ENCODE data around the gene ISOC2.

ISOC2 gene

DNA sequence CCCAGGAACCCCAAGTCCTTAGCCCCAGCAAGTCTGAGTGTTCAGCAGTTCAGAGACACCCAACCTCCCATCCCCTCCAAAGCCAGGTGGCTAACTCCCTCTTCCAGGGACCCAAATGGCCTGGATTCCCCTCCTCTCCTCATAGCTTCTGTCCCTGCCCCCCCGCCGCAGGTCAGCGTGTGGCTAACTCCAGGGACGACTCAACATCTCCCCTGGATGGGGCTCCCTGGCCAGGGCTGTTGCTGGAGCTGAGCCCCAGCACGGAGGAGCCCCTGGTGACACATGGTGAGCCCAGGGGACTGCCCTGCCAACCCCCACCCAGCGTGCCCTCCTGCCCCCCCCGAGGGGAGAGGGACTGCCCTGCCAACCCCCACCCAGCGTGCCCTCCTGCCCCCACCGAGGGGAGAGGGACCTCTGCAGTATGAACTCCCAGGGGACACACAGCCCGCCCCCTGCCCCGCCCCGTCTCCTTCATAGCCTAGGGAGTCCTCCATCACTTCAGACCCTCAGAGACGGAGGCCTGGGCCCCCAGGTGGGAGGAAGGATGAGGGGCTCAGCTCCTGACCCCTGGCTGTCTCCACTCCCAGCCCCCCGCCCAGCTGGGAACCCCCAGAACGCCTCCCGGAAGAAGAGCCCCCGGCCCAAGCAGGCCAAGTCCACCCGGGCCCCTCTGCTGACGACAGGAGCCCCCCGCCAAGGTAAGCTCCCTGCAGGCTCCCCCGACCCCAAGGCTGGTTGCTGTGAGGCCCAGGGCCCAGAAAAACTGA is 28.5 kb upstream of the ISOC2 start:
- Histone ChIP-seq H3K27me3 (ENCODE audit: control insufficient read depth, insufficient read depth, low read length) (no peaks in the 10 kb centered on the region), H3K9me3 (ENCODE audit: control insufficient read depth, insufficient read depth, low read length) (no peaks in the 10 kb centered on the region), H3K4me1 (ENCODE audit: control insufficient read depth, insufficient read depth, low read length) (peaks cover 13% of the 10 kb centered on the region), H3K4me3 (ENCODE audit: low read length) (no peak overlapping the region), H3K36me3 (ENCODE audit: control insufficient read depth, insufficient read depth, low read length) (no peaks in the 10 kb centered on the region; the same call in 1 of the 2 replicates), H3K27ac (ENCODE audit: low read length) (no peak overlapping the region)
- DNase-seq (ENCODE audit: low read depth, low spot score), result no peak
- no CpG with 5 or more reads among the region's 21 CpGs for WGBS (ENCODE audit: insufficient coverage, insufficient read length)

GRCh38 chr19:55488986-55489710 is 27.7 kb upstream of the ISOC2 start:
- H3K27me3 ChIP-seq (ENCODE audit: control insufficient read depth, insufficient read depth, low read length), result no peaks in the 10 kb centered on the region
- H3K27ac ChIP-seq (ENCODE audit: low read length), result no peak overlapping the region
- no peaks in the 10 kb centered on the region for H3K9me3 ChIP-seq (ENCODE audit: control insufficient read depth, insufficient read depth, low read length)
- no peaks in the 10 kb centered on the region; the same call in 1 of the 2 replicates for H3K36me3 ChIP-seq (ENCODE audit: control insufficient read depth, insufficient read depth, low read length)
- peaks cover 13% of the 10 kb centered on the region for H3K4me1 ChIP-seq (ENCODE audit: control insufficient read depth, insufficient read depth, low read length)
- DNase-seq (ENCODE audit: low read depth, low spot score), result no peak
- no peak overlapping the region for H3K4me3 ChIP-seq (ENCODE audit: low read length)
- WGBS (ENCODE audit: insufficient coverage, insufficient read length), result no CpG with 5 or more reads among the region's 36 CpGs

- WGBS (ENCODE audit: insufficient coverage, insufficient read length), result no CpG with 5 or more reads among the region's 21 CpGs
- Histone ChIP-seq H3K36me3 (ENCODE audit: control insufficient read depth, insufficient read depth, low read length) (no peaks in the 10 kb centered on the region; the same call in 1 of the 2 replicates), H3K9me3 (ENCODE audit: control insufficient read depth, insufficient read depth, low read length) (no peaks in the 10 kb centered on the region), H3K4me3 (ENCODE audit: low read length) (peak within 1 kb of the TSS; percentile 9; the same call in 1 of the 2 replicates), H3K27ac (ENCODE audit: low read length) (no peak within 1 kb of the TSS), H3K4me1 (ENCODE audit: control insufficient read depth, insufficient read depth, low read length) (peaks cover 15% of the 10 kb centered on the region), H3K27me3 (ENCODE audit: control insufficient read depth, insufficient read depth, low read length) (no peaks in the 10 kb centered on the region)
- no peak for DNase-seq (ENCODE audit: low read depth, low spot score)
Observed at GRCh38 chr19:55487924-55488687, 26.7 kb upstream of the ISOC2 start, which contains the start of gene SSC5D. TSS of gene SSC5D (plus strand) at chr19:55488436. CDS start at chr19:55488590, 154 bp downstream.

- H3K36me3 ChIP-seq (ENCODE audit: control insufficient read depth, insufficient read depth, low read length), result peaks cover 5% of the 10 kb centered on the region; the same call in 1 of the 2 replicates
- no peak for DNase-seq (ENCODE audit: low read depth, low spot score)
- WGBS (ENCODE audit: insufficient coverage, insufficient read length), result no CpG with 5 or more reads among the region's 27 CpGs
- H3K9me3 ChIP-seq (ENCODE audit: control insufficient read depth, insufficient read depth, low read length), result no peaks in the 10 kb centered on the region
- no peak overlapping the region for H3K27ac ChIP-seq (ENCODE audit: low read length)
- no peak overlapping the region for H3K4me3 ChIP-seq (ENCODE audit: low read length)
- no peaks in the 10 kb centered on the region for H3K27me3 ChIP-seq (ENCODE audit: control insufficient read depth, insufficient read depth, low read length)
- H3K4me1 ChIP-seq (ENCODE audit: control insufficient read depth, insufficient read depth, low read length), result peaks cover 15% of the 10 kb centered on the region
Observed at GRCh38 chr19:55486971-55487923, 25.8 kb upstream of the ISOC2 start.

- H3K36me3 ChIP-seq (ENCODE audit: control insufficient read depth, insufficient read depth, low read length), result peaks cover 5% of the 10 kb centered on the region; the same call in 1 of the 2 replicates
- no peak for DNase-seq (ENCODE audit: low read depth, low spot score)
- H3K27me3 ChIP-seq (ENCODE audit: control insufficient read depth, insufficient read depth, low read length), result no peaks in the 10 kb centered on the region
- H3K4me1 ChIP-seq (ENCODE audit: control insufficient read depth, insufficient read depth, low read length), result peaks cover 18% of the 10 kb centered on the region
- no peak overlapping the region for H3K4me3 ChIP-seq (ENCODE audit: low read length)
- H3K27ac ChIP-seq (ENCODE audit: low read length), result no peak overlapping the region
- no CpG with 5 or more reads among the region's 53 CpGs for WGBS (ENCODE audit: insufficient coverage, insufficient read length)
- H3K9me3 ChIP-seq (ENCODE audit: control insufficient read depth, insufficient read depth, low read length), result no peaks in the 10 kb centered on the region
Observed at GRCh38 chr19:55486043-55486970, 24.9 kb upstream of the ISOC2 start.

DNA sequence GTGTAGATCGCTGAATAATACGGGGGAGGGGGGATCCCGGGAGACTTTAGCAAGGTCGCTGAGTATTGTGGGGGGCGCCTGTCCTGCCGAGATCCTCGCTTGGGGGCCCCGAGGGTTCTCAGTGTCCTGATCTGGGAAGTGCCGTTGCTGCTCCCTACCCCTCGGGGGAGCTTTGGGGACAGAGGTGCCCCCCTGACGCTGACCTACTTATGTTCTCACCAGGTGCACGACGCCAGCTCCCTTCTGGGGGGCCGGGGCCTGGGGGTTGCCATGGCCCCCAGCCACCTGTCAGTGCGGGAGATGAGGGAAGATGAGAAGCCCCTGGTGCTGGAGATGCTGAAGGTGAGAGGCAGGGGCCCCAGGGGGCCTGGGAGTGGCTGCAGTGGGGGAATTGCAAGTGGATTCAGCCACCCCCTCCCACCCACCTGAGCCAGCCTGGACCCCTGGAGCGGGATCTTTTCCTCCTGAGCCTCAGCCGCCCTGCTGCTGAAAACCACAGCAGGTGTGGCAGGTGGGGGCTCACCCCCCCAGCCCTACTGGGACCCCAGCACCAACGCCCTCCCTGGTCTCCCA is 24.1 kb upstream of the ISOC2 start:
- H3K36me3 ChIP-seq (ENCODE audit: control insufficient read depth, insufficient read depth, low read length), result peaks cover 5% of the 10 kb centered on the region; the same call in 1 of the 2 replicates
- H3K4me3 ChIP-seq (ENCODE audit: low read length), result peak overlapping the region; percentile 57; the same call in 1 of the 2 replicates

GRCh38 chr19:55484593-55485438 is 23.4 kb upstream of the ISOC2 start, which contains the start of gene NAT14:
TSS of gene NAT14 (plus strand) at chr19:55485188. CDS start at chr19:55485709, 521 bp downstream.
- no peaks in the 10 kb centered on the region for H3K9me3 ChIP-seq (ENCODE audit: control insufficient read depth, insufficient read depth, low read length)
- H3K36me3 ChIP-seq (ENCODE audit: control insufficient read depth, insufficient read depth, low read length), result peaks cover 5% of the 10 kb centered on the region; the same call in 1 of the 2 replicates
- H3K4me1 ChIP-seq (ENCODE audit: control insufficient read depth, insufficient read depth, low read length), result peaks cover 19% of the 10 kb centered on the region
- no CpG with 5 or more reads among the region's 78 CpGs for WGBS (ENCODE audit: insufficient coverage, insufficient read length)
- no peaks in the 10 kb centered on the region for H3K27me3 ChIP-seq (ENCODE audit: control insufficient read depth, insufficient read depth, low read length)
- no peak within 1 kb of the TSS for H3K27ac ChIP-seq (ENCODE audit: low read length)
- no peak for DNase-seq (ENCODE audit: low read depth, low spot score)
- peak within 1 kb of the TSS; percentile 57; the same call in 1 of the 2 replicates for H3K4me3 ChIP-seq (ENCODE audit: low read length)

More for the DNA sequence above, 24.1 kb upstream of the ISOC2 start:
- DNase-seq (ENCODE audit: low read depth, low spot score), result no peak
- Histone ChIP-seq H3K27me3 (ENCODE audit: control insufficient read depth, insufficient read depth, low read length) (no peaks in the 10 kb centered on the region), H3K9me3 (ENCODE audit: control insufficient read depth, insufficient read depth, low read length) (no peaks in the 10 kb centered on the region), H3K27ac (ENCODE audit: low read length) (no peak overlapping the region), H3K4me1 (ENCODE audit: control insufficient read depth, insufficient read depth, low read length) (peaks cover 19% of the 10 kb centered on the region)
- no CpG with 5 or more reads among the region's 18 CpGs for WGBS (ENCODE audit: insufficient coverage, insufficient read length)

All from iPS DF 6.9 (cell line).